Measurements from ENCODE around the gene CPZ.

Gene CPZ

DNA sequence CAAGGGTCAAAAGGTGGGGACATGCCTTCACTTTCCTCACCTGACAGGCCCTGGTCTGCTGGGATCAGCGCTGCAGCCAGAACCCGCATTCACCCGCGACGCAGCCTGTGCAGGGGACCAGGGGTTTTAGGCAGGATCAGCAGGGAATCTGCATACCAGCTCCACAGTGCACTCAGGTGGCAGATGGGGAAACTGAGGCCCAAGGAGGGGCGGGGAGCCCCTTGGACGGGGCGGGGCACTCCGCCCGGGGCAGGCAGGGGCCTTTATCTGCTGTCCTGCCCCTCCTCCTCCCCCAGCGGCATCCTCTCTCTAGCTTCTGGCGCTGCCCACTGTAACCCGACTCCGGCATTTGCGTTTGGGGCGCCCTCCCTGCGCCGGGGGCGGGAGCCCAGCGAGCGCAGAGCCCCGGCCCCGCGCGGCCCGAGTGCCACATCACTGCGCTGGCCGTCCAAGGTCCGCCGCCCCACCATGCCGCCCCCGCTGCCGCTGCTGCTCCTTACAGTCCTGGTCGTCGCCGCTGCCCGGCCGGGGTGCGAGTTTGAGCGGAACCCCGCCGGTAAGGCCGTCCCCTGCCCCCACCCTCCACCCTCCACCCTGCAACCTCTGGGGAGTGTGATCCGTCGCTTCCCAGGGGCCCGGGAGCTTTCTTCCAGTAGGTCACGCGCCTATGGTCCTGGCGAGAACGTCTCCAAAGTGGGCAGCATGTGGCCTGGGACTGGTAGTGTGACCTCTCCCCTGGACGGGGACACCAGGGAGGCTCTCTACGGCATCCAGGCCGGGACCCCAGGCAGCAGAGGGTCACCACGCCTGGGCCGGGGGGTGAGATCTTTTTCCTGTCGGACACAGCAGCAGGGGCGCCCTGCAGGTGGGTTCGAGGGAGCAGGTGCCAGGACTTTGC lies at the start of gene CPZ:
CPZ (plus strand) TSS at position 400 of the 898 bp plus-strand sequence; CDS start at position 469, 69 bp downstream.
- DNase-seq (ENCODE audit: low read depth, low spot score): peak; percentile 58

DNA sequence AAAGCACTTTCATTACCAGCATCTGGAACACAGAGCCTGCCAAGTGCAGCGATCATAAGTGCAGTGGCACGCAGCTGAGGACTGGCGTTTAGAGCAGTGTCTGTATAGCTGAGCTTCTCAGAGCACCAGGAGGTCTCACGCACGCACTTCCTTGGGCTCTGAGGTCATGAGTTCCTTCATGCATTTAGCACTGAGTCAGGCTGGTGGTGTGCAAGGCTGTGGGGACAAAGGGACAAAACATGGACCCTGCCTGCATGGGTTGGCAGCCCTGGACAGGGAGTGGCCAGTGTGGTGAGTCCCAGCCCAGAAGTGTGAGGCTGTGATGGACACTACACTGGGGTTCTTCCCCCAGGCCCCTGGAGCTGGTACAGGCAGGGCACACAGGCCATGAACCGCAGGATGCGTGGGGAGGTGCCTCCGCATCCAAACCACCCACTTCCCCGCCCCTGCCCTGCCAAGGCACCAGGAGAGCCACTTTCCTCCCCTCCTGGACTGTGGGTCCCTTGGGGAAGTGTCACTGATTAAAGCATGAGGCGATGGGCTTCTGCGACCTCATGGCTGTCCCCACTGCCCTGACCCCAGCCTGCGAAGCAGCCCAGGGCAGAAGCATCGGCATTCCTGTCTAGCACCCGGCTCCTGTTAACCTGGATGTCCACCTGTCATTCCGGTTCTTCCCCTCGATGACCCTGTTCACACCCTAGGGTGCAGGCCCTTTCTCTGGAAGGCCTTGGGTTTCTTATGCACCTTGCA lies 49.6 kb upstream of the CPZ start:
- DNase-seq (ENCODE audit: low read depth, low spot score): no peak

DNA sequence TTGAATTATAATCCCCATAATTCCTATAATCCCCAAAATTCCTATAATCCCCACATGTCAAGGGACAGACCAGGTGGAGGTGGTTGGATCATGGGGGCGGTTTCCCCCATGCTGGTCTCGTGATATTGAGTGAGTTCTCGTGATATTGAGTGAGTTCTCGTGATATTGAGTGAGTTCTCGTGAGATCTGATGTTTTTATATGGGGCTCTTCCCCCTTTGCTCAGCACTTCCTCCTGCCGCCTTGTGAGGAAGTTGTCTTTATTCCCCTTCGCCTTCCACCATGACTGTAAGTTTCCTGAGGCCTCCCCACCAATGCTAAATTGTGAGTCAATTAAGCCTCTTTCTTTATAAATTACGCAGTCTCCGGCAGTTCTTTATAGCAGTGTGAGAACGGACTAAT lies 48.9 kb upstream of the CPZ start:
- no peak for DNase-seq (ENCODE audit: low read depth, low spot score)

DNA sequence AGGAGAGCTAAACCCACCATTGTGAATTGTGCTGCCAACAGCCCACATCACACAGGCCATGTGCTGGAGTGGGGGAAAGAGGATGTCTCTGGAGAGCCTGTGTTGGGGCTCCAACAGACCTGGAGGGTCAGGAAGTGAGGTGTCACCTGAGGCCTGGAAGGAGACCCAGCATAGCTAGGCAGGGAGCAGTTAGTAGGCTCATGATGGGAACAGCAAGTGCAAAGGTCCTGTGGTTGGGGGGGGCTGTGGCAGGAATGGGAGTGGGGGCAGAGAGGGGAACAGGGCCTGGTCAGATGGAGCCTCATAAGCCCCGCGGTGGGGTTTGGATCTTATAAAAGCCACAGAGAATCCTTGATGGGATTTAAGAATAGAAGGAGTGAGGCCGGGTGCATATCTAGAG lies 48.3 kb upstream of the CPZ start:
- no peak for DNase-seq (ENCODE audit: low read depth, low spot score)

DNA sequence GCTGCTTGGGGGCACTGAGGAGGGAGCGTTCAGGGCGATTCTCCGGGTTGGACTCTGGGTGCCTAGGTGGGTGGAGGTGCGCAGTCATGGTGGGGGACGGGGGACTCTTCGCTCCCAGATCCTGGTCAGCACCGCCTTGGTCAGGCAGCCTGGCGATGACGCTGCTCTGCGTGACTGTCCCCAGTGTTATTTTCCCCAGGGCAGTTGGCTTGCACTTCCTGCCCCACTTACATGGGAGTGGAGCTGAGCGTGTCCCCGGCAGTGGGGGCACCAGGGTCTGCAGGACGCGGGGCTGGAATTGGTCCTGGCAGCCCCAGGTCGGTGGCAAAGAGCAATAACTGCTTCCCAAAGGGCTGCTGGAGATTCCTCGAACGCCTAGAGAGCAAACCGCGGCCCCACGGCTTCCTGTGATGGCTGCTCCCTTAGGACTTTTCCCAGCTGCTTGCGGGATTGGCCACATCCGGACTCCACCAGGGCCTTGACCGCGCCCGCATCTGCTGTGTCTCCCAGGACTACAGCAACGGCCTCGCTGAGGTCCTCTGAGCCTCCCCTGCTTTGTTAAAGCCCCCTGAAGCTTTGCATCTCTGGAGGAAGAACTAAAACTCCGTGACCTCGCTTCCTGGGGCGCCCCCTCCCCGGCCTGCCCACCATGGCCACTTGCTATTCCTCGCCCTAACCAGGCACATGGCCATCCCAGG lies 47.7 kb upstream of the CPZ start:
- DNase-seq (ENCODE audit: low read depth, low spot score): no peak

DNA sequence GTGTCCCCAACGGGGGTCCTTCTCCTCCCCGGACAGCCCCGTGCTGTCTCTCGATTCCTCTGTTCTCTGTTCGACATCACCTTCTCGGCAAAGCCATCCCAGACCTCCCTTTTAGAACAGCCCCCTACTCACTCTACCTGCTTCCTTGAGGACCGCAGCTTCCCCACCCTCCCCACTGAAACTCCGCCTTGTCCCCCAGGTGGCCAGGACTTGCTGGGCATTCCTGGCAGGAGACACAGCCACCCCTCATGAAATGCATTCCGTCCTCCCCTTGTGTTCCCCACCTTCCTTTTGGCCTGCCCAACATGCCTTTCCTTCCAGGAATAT lies 47.2 kb upstream of the CPZ start:
- DNase-seq (ENCODE audit: low read depth, low spot score): no peak

DNA sequence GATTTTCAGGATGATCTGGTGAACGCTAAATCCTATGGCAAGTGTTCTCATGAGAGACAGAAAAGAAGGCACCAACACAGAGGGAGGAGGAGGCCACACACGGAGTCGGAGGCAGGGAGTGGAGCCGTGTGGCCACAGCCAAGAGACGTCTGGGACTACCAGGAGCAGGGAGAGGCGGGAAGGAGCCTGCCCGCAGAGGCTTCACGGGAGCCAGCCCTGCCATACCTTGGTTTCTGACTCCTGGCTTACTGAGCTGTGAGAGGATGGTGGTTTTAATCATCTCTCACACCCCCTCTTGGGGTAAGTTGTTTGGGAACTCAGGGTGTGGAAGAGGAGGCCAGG lies 45.8 kb upstream of the CPZ start:
- no peak for DNase-seq (ENCODE audit: low read depth, low spot score)

DNA sequence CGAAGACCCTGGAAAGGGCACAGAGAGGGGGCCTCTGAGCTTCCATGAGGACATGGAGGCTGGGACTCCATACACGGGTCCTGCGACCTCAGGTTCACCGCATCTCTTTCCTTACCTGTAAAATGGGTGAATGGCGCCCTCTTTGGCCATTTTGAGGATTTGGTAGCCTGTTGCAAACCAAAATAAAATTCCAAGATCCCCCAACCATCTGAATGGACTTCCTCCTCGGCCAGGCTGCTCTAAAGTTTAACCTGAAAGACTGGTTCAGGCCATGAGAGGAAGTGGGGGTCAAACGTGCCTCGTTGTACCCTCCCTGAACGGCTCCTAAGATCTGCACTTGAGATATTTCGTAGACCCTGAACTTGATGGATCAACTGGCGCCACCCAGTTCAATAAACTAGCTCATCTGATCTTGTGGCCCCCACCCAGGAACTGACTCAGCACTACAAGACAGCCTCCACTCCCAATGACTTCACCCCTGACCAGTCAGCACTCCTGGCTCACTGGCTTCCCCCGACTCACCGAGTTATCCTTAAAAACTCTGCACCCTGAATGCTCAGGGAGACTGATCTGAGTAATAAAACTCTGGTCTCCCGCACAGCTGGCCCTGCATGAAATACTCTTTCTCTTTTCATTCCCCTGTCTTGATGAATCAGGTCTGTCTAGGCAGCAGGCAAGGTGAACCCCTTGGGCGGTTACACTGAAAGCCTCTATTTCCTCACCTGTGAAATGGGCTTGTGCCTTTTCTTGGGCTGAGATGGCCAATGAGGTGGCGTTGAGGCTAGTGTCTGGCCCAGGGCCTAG lies 45.3 kb upstream of the CPZ start:
- DNase-seq (ENCODE audit: low read depth, low spot score): peak; percentile 84

DNA sequence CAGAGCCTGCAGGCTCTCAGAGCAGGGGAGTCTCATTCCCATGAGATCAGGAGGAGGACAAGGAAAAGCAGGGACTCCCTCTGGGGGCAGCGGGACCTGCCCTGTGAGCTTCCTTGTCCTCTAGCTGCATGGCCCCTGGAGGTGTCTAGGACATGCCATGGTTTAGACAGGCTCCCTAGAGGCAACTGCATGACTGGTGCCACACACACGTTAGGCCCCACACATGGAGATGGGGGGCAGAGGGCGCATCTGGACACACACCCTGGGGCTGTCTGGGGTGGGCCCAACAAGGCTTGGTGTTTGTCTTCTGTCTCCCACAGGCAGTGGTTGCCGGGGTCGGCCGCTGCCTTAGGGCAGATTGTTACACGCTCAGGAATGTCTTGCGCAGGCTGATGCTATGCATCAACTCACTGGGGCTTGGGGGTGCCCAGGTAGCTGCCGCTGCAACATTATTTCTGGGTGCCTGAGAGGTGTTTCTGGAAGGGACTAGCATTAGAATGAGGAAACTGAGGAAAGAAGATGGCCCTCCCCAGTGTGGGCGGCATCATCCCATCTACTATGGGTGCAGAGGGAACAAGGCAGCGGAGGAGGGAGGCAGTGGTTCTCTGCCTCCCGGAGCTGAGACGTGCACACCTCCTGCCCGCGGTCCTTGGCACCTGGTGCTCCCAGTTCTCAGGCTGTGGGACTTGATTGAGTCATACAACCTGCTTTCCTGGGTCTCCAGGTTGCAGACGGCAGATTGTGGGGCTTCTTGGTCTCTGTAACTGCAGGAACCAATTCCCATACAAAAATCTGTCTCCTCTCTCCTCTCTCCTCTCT lies 44.4 kb upstream of the CPZ start:
- peak; percentile 78 for DNase-seq (ENCODE audit: low read depth, low spot score)

DNA sequence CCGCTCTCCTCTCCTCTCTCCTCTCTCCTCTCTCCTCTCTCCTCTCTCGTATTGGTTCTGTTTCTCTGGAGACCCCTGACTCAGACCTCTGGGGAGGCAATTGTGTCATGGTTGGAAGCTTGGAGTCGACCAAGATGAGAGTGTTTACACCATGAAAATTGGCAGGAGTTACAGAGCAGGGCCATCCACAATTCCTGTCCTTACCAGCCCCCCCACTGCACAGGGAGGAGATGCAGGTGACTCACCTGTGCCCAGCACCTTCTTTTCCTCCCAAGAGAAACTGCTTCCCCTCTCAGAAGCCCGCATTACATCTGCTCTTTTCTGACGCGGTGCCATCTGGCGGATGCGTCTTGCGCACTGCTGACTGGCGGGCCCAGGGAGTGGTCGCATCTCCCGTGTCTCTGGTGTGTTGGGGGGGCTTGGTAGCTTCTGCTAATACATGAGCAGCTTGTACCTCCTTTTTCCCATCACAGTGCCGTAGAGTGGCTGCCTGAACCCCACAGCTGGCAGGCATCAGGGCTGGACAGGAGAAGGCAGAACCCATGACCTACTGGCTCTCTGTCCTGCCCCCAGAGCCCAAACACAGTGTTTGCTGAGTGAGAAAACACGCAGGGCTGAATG lies 43.7 kb upstream of the CPZ start:
- no peak for DNase-seq (ENCODE audit: low read depth, low spot score)

DNA sequence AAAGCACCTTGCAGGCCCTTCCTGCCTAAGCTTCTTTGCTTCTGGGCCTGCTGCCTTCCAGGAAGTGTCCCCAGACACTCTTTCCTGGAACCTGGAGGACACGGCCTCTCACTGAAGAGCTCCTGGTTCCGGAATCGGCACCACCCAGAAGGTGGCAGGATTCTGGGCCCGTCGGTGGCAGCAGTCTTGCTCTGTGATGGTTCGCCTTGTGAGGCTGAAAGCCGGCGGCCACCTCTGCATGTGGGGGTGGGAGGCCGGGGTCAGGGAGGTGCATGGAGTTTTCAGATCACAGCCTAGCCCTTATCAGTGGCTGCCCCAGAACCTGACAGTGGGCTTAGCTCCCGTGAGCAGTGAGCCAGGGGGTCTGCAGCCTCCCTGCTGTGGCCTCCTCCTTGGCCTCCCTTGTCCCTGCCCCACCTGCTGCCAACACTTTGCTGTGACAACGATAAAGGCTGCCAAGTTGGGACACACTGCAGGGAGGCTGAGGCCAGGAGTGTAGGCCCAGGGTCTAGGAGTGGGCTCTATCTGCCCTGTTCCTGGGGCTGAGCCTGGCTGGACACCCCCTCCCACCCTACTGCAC lies 43.1 kb upstream of the CPZ start:
- no peak for DNase-seq (ENCODE audit: low read depth, low spot score)

DNA sequence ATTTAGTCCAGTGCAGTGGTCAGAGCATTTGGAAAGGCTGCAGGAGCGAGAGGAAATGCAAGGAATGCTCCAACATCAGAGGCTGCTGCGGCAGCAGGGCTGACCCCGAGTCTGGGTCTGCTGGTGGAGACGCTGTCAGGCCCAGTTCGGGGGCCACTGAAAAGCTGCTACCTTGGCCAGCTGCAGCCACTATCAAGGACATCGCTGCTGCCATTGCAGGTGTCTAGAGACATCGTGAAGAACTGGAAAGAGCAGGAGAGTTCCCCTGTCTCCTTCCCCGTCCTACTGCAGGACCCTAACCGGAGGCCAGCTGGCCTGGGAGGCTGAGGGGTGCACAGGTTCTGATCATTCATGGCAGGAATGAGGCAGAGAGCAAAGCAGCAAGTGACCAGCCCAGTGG lies 41.9 kb upstream of the CPZ start:
- no peak for DNase-seq (ENCODE audit: low read depth, low spot score)

DNA sequence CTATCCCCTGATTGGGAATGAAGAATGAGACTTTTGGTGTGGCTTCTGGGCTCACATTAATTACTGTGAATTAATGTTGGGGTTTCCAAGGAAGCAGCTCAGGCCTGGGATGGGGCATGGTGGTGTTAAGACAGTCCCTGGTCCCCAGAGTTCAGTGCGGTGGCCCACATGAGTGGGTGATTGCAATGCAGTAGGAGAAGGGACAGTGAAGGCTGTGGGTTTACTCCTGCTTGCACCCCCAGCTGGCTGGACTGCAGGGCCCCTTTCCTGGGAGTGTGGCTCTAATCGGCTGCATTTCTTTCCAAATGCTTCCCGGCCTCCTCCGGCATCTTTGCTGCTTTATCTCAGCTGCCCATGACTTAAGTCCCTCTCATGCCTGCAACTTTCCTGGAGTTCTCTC lies 40.5 kb upstream of the CPZ start:
- no peak for DNase-seq (ENCODE audit: low read depth, low spot score)

DNA sequence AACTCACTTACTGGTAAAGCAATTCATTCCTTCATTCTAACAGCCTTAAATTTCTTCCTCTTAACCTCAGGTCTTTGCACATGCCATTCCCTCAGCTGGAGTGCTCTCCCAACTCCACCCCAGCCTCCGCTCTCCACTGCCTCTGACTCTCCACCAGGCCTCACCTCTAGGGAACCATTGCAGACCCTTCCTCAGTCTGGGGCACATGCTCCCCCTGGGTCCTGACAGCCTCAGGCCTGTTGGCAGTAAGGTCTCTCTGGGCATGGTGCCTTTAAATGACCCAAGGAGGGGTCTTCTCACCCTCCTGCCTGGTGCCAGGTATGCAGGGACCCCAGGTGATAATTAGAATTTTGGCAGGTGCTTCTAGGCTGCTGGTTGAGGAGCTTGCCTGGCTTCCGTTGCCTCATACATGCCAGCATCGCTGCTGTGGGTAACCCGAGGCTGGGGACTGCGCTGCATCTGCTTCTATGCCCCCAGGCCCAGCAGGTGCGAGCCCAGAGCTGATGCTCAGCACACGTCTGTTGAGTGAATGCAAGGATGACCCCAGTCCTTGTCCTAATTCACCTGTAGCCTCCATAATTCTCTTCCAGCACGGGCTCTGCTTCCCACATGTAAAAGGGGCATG lies 39.9 kb upstream of the CPZ start:
- no peak for DNase-seq (ENCODE audit: low read depth, low spot score)

DNA sequence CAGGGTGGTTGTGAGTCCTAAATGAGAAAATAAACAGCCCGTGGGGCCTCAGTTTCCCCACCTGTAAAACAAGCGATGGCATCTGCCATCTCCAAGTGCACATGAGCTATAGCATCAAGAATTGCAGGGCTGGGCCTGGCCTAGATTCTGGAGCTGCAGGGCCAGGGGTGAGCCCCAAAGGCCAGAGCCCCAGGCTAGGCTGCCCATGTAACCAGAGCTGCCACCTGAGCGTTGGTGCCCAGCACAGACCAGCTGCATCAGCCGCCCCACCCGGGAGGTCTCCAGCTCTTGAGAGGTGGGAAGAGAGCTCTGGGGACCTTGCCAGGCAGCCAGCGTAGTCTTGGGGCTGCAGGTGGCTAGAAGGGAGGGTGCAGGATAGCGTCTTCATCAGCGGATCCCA lies 39.3 kb upstream of the CPZ start:
- DNase-seq (ENCODE audit: low read depth, low spot score): no peak

DNA sequence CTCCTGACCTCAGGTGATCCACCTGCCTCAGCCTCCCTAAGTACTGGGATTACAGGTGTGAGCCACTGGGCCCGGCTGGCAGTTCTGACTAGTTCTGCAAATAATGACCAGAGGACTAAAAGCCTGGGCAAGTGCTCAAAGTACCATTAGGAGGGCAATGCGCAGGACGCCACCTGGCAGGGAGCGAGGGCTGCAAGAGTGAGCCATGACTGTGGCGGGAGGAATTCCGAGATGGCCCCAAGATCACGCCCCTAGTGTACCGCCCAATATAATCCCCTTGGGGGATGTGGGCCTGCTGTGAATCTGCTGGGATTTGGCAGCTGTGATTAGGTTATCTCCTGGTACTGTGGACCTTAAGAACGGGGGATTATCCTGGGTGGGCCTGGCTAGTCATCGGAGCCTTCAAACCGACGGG lies 38.6 kb upstream of the CPZ start:
- peak; percentile 75 for DNase-seq (ENCODE audit: low read depth, low spot score)

DNA sequence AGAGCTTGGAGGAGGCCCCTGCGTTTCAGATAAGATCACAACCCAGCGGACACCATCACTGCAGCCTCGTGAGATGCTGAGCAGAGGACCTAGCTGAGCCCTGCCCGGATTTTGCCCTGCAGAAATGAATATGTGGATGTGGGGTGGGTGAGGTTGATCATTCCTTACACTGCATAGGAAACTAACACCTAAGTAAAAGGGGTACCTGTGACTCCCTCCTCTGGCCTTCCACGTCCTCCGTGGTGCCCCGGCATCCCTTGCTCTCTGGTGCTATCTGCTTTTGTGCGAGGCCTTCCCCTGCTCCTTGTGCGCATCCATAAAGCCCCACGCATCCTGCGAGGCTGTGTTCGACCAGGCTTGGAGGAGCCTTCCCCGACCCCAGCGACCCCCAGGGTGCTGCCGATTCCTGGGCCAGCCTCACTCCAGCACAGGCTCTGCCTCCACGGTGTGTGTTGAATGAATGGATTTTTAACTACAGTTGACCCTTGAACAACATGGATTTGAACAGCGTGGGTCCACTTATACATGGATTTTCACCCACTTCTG lies 37.9 kb upstream of the CPZ start:
- DNase-seq (ENCODE audit: low read depth, low spot score): no peak

DNA sequence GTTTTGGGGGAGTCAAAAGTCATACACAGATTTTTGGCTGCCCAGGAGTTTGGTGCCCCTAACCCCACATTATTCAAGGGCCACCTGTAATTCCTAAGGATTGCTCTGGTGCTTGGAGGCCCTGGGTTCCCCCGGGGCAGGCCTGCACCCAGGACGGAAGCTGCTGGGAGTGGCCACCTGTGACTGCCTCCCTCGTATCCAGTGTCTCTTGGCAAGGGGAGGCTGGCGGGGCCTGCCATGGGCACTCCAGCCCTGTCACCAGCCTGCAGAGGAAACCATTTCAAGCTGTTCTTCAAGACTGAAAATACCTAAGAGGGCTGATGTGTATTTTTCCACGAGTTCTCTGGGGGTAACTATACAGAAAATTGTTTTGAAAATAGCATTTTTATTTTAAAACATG lies 36.8 kb upstream of the CPZ start:
- no peak for DNase-seq (ENCODE audit: low read depth, low spot score)

All from ELF-1 (cell line).